Measurements from ENCODE around the gene CEPT1. TPM values are rescaled to one million over a fixed set of nuclear protein-coding genes. Genes with fewer than 3 reads are reported as not detected.

The CEPT1 gene
- total and polyA plus RNA-seq, 2 donors from 2014 or later = 19.2 to 35.7 TPM

DNA sequence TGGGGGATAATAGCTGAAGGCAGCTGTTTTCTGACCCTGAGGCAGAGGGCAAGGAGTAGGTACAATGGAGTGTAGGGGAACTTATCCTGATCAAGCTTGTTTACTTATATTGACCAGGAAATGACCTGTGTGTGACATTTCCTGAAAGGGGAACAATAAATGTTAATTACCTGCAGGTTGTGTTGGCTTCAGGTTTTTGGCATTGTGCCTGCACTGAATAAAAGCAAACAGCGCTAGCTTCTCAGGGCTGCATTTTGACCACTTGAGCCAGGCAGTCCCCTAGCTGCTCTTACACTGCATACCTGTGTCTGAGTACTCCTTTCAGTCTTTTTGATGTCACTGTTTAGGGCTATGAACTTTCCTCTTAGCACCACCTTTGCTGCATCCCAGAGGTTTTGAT is 40.7 kb upstream of the CEPT1 start:
- DNase-seq = no peak
- H3K9ac ChIP-seq (ENCODE audit: low read length in 3 of 3) = no peak overlapping the region
- peaks cover 0 to 45% (median 6%) of the 10 kb centered on the region in 3 donors for H3K9me3 ChIP-seq (ENCODE audit: control insufficient read depth in 2 of 3, insufficient read depth in 1 of 3, low read length in 3 of 3)
- no peak for TF ChIP-seq CTCF (IDR thresholded peaks at IDR 0.05; ENCODE audit: borderline replicate concordance, extremely low read depth, insufficient read depth)
- intact Hi-C loops (cut with DNase I) = no loop called here
- H3K4me1 ChIP-seq (ENCODE audit: control insufficient read depth in 2 of 3, insufficient read depth in 2 of 3, low read depth in 1 of 3, low read length in 3 of 3) = no peaks in the 10 kb centered on the region
- no peaks in the 10 kb centered on the region for H3K36me3 ChIP-seq (ENCODE audit: control insufficient read depth in 2 of 3, insufficient read depth in 3 of 3, low read length in 3 of 3)
- no peaks in the 10 kb centered on the region for H3K27me3 ChIP-seq (ENCODE audit: control insufficient read depth, insufficient read depth, low read length)
- H3K27ac ChIP-seq (ENCODE audit: low read depth in 2 of 2, low read length in 2 of 2) = no peak overlapping the region
- no peak overlapping the region for H3K4me3 ChIP-seq (ENCODE audit: low read length in 3 of 3)
- no peak for FAIRE-seq

GRCh38 chr1:111101854-111102642 is 38.0 kb upstream of the CEPT1 start:
- no peaks in the 10 kb centered on the region for H3K36me3 ChIP-seq (ENCODE audit: control insufficient read depth in 2 of 3, insufficient read depth in 3 of 3, low read length in 3 of 3)
- intact Hi-C loops (cut with DNase I) = no loop called here
- H3K27ac ChIP-seq (ENCODE audit: low read depth in 2 of 2, low read length in 2 of 2) = no peak overlapping the region
- no peaks in the 10 kb centered on the region for H3K4me1 ChIP-seq (ENCODE audit: control insufficient read depth in 2 of 3, insufficient read depth in 2 of 3, low read depth in 1 of 3, low read length in 3 of 3)
- no peak overlapping the region for H3K9ac ChIP-seq (ENCODE audit: low read length in 3 of 3)
- no peak for DNase-seq
- no peak for TF ChIP-seq CTCF (IDR thresholded peaks at IDR 0.05; ENCODE audit: borderline replicate concordance, extremely low read depth, insufficient read depth)
- H3K4me3 ChIP-seq (ENCODE audit: low read length in 3 of 3) = no peak overlapping the region
- no peaks in the 10 kb centered on the region for H3K27me3 ChIP-seq (ENCODE audit: control insufficient read depth, insufficient read depth, low read length)
- FAIRE-seq = no peak
- H3K9me3 ChIP-seq (ENCODE audit: control insufficient read depth in 2 of 3, insufficient read depth in 1 of 3, low read length in 3 of 3) = peaks cover 0 to 37% (median 8%) of the 10 kb centered on the region in 3 donors

- Histone ChIP-seq H3K9me3 (ENCODE audit: control insufficient read depth in 2 of 3, insufficient read depth in 1 of 3, low read length in 3 of 3) (peaks cover 0 to 31% (median 5%) of the 10 kb centered on the region in 3 donors), H3K27me3 (ENCODE audit: control insufficient read depth, insufficient read depth, low read length) (no peaks in the 10 kb centered on the region), H3K4me3 (ENCODE audit: low read length in 3 of 3) (no peak overlapping the region), H3K27ac (ENCODE audit: low read depth in 2 of 2, low read length in 2 of 2) (no peak overlapping the region), H3K36me3 (ENCODE audit: control insufficient read depth in 2 of 3, insufficient read depth in 3 of 3, low read length in 3 of 3) (no peaks in the 10 kb centered on the region), H3K9ac (ENCODE audit: low read length in 3 of 3) (no peak overlapping the region), H3K4me1 (ENCODE audit: control insufficient read depth in 2 of 3, insufficient read depth in 2 of 3, low read depth in 1 of 3, low read length in 3 of 3) (no peaks in the 10 kb centered on the region)
- FAIRE-seq (no peak), DNase-seq (no peak)
- intact Hi-C loops (cut with DNase I) = no loop called here
- no peak for TF ChIP-seq CTCF (IDR thresholded peaks at IDR 0.05; ENCODE audit: borderline replicate concordance, extremely low read depth, insufficient read depth)
Observed at GRCh38 chr1:111104981-111105380, 35.0 kb upstream of the CEPT1 start.
